ENCODE data around the gene SYNJ2.

DNA sequence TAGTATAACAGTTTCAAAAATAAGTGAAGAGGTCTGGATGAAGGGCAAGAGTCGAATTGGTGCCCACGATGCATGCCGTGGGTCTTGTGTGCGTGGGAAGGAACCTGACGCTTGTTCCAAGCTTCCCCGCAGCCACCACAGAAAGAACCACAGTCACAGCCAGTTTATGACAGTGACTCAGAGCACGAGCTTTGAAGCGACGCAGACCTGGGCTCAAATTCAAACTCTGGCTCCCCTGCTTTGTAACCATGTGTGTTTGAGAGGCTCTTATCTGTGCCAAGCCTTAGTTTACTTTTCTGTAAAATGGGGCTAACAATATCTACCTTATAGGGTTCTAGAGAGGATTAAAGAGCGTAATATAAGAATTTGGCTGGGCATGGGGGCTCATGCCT lies 65.5 kb downstream of the SYNJ2 start:
- no peak for TF ChIP-seq MXI1 (conservative IDR thresholded peaks at IDR 0.05; ENCODE audit: poor library complexity, severe bottlenecking)
- TF ChIP-seq, protein P1, sequence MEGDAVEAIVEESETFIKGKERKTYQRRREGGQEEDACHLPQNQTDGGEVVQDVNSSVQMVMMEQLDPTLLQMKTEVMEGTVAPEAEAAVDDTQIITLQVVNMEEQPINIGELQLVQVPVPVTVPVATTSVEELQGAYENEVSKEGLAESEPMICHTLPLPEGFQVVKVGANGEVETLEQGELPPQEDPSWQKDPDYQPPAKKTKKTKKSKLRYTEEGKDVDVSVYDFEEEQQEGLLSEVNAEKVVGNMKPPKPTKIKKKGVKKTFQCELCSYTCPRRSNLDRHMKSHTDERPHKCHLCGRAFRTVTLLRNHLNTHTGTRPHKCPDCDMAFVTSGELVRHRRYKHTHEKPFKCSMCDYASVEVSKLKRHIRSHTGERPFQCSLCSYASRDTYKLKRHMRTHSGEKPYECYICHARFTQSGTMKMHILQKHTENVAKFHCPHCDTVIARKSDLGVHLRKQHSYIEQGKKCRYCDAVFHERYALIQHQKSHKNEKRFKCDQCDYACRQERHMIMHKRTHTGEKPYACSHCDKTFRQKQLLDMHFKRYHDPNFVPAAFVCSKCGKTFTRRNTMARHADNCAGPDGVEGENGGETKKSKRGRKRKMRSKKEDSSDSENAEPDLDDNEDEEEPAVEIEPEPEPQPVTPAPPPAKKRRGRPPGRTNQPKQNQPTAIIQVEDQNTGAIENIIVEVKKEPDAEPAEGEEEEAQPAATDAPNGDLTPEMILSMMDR (IDR thresholded peaks at IDR 0.05; ENCODE audit: poor library complexity, severe bottlenecking) = no peak
- no peak for TF ChIP-seq REST (IDR thresholded peaks at IDR 0.05; ENCODE audit: borderline replicate concordance)
- no peak for TF ChIP-seq EZH2 (IDR thresholded peaks at IDR 0.05; ENCODE audit: borderline replicate concordance, insufficient read depth, low read length, poor library complexity, severe bottlenecking)
- TF ChIP-seq RAD21 (conservative IDR thresholded peaks at IDR 0.05) = no peak
- TF ChIP-seq EP300 (conservative IDR thresholded peaks at IDR 0.05; ENCODE audit: poor library complexity, severe bottlenecking) = no peak
- no peak for TF ChIP-seq TAF1 (IDR thresholded peaks at IDR 0.05; ENCODE audit: low read depth)
- TF ChIP-seq POLR2AphosphoS5 (IDR thresholded peaks at IDR 0.05) = no peak
- no peak for TF ChIP-seq SMC3 (conservative IDR thresholded peaks at IDR 0.05; ENCODE audit: poor library complexity)

Data from neural cell (in vitro differentiated cells).